Activated T-helper 9 cell treated with anti-CD3 and anti-CD28 coated beads, Interleukin-2, amount 50 U/mL, for 16 hours (primary cell): ENCODE results near the gene GRB7.
"Not testable (repeated sequence)": the region's sequence is repeated elsewhere in the genome, so short reads cannot be mapped to it uniquely, and the experiment has no call there.

Experiments
- DNase-seq: peaks from one replicate; pipeline ENCODE4 v3.0.0-alpha.2; 2020; ENCODE audit warnings: low read depth

Gene GRB7

GRCh38 chr17:39732586-39732985 is 5.2 kb upstream of the GRB7 start:
- no peak for DNase-seq

- DNase-seq, result no peak
Measured at GRCh38 chr17:39735882-39736281, 1.9 kb upstream of the GRB7 start.

DNA sequence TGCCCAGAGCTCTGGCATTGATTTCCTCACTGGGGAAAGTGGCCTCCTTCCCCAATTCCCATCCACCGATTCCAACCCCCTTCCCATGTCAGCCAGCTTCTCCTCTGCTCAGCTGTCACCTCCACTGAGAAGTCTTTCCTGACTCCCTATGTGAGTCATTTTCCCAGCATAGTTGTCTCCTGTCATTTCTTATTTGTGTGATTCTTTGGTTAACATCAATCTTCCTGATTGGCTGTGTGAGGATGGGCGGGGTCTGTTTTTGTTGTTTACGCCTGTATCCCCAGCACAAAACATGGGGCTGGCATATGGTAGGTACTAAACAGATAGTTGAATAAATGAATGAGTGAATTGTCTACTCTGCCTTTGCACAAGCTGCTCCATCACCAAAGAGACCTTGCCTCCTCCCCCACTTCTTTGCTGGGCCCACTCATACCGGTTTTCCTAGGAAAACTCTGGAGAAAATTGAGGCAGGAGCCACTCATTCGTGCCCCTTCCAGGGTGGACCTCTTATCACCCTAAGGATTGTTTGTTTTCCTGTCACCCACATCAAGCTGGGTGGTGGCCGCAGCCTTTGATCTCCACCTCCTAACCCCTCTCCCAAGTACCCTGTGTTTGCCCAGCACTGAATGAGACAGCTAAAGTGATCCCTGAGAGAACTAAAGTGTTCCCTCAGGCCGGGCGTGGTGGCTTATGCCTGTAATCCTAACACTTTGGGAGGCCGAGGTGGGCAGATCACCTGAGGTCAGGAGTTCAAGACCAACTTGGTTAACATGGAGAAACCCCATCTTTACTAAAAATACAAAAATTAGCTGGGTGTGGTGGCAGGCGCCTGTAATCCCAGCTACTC is 1.2 kb upstream of the GRB7 start:
- DNase-seq, result no peak

DNA sequence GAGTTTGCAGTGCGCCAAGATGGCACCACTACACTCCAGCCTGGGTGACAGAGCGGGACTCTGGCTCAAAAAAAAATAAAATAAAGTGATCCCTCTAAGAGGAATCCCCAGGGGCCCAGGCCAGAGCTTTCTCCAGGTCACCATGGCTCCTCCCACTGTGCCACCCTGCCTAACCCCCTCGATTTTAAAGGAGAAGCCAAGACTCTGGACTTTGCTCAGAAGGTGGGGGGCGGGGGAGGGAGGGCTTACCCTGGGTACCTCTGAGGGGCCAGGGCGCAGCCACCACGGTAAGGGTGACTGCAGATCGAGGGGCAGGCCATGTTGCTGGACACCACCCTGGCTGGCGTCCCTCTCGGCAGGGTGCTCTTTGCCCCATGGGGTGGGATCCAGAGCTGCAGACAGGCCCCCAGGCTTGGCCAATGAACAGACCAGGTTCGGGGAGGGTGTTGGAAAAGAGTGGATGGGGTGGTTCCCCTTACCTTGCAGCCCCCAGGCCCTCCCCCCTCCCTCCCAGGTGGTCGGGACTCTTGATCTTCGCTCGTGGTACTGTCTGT is 455 bp upstream of the GRB7 start:
- no peak for DNase-seq

DNA sequence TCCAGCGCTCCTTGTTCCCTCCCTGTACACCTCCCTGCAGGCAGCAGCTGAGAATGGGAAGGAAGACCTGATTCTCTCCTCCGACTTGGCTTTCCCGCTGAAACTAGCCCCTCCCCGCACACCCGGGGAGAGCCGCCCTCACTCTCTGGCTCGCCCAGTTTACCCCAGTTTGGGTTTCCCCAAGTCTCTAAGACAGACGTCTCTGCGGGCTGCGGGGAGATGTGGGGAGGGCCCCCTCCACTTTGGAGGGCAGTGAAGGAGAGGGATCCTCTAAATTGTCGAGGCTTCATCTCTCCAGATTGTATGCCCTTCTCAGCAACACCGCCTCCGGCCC is 797 bp downstream of the GRB7 start:
- peak; percentile 36 for DNase-seq

GRCh38 chr17:39738983-39739884 is 1.5 kb downstream of the GRB7 start:
- no peak for DNase-seq

DNA sequence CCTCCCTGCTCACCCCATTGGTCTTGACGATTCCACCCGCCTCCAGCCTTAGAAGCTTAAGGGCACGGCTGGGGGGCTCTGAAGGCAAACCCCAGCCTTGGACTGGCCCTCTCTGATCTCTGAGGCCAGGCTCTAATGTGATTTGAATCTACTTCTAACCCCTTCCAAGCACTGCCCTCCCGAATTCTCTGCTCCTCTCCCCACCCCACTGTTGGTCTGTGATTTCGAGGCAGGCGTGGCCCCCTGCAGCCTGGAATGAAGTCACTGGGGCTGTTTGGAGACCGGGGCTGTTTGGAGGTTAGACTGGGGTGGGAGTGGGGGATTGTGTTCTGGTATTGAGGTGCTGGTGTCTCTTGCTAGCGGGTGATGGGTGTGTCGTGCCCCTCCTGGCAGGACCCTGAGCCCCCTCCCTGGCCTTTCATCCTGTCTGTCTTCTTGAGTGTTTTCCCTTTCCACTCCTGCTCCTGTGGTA is 2.2 kb downstream of the GRB7 start:
- DNase-seq, result no peak

DNA sequence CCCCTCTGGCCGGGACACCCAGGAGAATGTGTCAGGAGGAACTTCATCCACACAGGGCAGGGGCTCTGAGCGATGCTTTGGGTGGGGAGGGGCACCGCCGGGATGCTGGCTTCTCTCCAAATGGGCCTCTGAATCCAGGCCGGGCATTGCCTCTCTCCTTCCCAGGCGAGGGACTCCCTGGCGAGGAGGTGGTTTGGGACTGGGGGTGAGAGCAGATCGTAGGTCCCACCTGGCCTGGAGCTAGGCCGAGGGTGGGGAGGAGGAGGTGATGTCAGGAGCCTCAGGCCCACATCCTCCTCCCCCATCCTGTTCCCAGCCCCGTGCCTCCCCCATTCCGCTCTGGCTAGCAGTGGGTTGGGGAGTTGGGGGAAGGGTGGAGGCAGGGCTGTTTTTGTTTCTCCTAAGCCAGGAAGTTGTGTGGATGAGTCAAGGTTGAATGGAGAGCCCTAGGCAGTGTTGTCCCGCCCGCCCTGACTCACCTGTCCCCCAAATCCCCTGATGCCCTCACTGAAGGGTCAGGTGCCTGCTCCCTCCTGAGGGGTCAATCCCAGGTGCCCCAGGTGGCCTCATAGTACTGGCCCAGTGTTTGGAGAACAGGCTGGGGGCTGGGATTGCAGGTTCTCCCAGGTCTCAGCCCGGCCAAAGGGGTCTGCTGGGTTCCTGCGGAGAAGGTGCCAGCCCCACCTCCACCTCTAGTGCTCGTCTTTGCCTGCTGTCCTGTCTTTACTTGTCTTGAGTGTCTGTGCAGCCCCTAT is 2.8 kb downstream of the GRB7 start:
- DNase-seq, result no peak

- DNase-seq, result no peak
Measured at GRCh38 chr17:39742126-39742855, 4.6 kb downstream of the GRB7 start.

DNA sequence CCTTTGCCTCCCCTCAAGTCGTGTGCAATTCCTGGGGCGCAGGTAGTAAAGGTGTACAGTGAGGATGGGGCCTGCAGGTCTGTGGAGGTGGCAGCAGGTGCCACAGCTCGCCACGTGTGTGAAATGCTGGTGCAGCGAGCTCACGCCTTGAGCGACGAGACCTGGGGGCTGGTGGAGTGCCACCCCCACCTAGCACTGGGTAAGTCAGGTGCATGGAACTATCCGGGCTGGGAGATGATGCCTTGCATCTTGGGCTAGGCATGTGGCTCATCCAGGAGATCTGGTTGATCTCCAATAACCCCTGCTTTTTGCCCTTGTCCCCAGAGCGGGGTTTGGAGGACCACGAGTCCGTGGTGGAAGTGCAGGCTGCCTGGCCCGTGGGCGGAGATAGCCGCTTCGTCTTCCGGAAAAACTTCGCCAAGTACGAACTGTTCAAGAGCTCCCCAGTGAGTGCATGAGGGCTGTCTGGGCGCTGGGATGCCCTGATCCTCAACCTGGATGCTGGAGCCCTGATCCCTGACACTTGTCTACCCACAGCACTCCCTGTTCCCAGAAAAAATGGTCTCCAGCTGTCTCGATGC is 5.2 kb downstream of the GRB7 start:
- DNase-seq, result no peak

GRCh38 chr17:39744075-39744835 is 6.5 kb downstream of the GRB7 start:
- no peak for DNase-seq

- DNase-seq, result no peak
Measured at GRCh38 chr17:39744836-39745215, 7.1 kb downstream of the GRB7 start.

DNA sequence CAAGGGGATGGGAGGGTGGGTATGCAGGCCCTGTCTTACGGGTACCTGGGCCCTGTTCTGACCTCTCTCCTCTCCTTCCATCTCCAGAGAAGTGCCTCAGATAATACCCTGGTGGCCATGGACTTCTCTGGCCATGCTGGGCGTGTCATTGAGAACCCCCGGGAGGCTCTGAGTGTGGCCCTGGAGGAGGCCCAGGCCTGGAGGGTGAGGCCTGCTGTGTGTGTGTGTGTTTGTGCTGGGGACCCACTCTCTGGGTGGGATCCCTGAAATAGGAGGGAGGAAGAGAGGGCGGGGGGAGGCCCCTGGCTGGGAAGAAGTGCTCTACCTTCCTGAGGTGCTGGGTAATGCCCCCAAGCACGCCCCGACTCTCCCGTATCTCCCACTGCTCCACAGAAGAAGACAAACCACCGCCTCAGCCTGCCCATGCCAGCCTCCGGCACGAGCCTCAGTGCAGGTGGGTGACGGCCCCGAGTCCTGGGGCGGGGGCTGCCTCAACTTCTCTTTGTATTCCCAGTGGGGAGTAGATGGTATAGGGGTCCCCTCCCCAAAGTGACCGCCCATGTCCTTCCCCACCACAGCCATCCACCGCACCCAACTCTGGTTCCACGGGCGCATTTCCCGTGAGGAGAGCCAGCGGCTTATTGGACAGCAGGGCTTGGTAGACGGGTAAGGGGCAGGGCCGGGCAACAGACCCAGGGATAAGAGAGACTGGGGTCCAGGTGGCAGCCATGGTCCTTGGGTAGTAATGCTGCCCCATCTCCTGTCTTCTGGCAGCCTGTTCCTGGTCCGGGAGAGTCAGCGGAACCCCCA is 7.8 kb downstream of the GRB7 start:
- no peak for DNase-seq

GRCh38 chr17:39746145-39746461 is 8.4 kb downstream of the GRB7 start:
- no peak for DNase-seq

- DNase-seq, result no peak
Measured at GRCh38 chr17:39747745-39748144, 10.0 kb downstream of the GRB7 start.

DNA sequence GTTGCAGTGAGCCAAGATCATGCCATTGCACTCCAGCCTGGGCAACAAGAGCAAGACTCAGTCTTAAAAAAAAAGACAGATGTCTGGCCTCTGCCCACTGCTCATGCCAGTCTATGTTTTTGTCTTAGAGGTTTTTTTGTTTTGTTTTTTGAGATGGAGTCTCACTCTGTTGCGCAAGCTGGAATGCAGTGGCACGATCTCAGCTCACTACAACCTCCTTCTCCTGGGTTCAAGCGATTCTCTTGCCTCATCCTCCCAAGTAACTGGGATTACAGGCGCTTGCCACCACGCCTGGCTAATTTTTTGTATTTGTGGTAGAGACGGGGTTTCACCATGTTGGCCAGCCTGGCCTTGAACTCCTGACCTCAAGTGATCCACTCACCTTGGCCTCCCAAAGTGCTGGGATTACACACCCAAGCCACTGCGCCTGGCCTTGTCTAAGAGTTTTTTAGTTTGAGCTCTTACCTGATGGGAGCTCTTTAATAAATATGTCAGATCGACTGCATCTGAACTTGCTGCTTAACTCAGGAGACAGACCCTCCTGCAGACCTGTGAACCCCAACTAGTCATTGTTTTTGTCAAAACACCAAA is 10.8 kb downstream of the GRB7 start:
- DNase-seq, result not testable (repeated sequence)

DNA sequence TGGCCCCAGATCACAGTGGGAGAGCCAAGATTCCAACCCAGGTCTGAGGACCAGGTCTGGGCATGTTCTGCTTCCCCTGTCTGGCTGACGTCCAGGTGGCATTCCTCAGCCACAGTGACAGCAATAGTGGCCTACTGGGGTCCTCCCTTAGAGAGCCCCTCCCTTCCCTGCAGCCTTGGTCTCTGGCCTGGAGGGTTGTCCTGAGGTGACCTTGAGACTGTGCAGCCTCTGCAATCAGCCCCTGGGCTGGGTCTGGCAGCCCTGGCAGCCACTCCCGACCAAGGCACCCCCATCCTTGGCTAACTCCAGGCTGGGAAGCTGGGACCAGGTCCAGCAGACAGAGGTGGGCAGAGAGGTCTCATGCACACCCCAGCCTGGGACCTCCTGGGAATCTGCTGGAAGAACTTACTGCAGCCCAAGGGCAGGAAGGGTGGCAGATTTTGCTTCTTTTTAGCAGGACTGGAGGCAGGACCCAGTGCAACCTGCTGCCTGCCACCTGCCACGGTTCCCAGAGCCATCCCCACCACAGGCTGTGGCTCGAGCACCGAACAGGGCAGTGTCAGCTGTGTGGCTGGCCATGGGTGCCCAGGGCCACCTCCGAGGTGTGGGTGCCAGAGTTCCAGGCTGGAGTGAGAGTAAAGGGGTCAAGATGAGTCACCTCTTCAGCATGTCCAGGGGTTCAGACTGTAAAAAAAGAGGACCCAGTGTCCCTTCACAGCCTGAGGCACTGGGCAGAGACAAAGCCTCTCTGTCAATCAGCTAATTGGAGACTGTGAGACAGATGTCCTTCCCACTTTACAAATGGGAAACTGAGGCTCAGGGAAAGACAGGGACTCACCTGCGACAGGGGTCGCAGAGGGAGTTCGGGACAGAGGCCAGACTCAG is 12.6 kb downstream of the GRB7 start:
- DNase-seq, result no peak

GRCh38 chr17:39751016-39751543 is 13.3 kb downstream of the GRB7 start:
- DNase-seq, result no peak
